ENCODE results near the gene ABHD17A. TPM values are rescaled to one million over a fixed set of nuclear protein-coding genes. Genes with fewer than 3 reads are reported as not detected.

ABHD17A gene
- polyA plus RNA-seq, 1 of the 3 experiments (the other 2 are of a cell fraction), result 61.1 TPM

- Histone ChIP-seq H3K9me2 (no peaks in the 10 kb centered on the region), H3F3A (replicated peaks; ENCODE audit: insufficient read depth) (peaks cover 12% of the 10 kb centered on the region), H3K9me3 (no peaks in the 10 kb centered on the region), H3K4me3 (ENCODE audit: low read depth in 2 of 2, low read length in 1 of 2) (peak overlapping the region; percentile 12 to 36; a peak in 2 of 4 replicates), H3K27ac (ENCODE audit: low read depth in 2 of 2, low read length in 1 of 2) (peak overlapping the region; percentile 30 to 58; a peak in 2 of 4 replicates), H3K79me2 (ENCODE audit: insufficient read depth) (peaks cover 99% of the 10 kb centered on the region), H3K4me1 (ENCODE audit: control insufficient read depth in 1 of 2, insufficient read depth in 2 of 2, low read depth in 1 of 2, low read length in 1 of 2) (peaks cover 37 to 65% of the 10 kb centered on the region in 2 experiments; a peak in 3 of 4 replicates), H3K36me3 (replicated peaks in 1 of 2; ENCODE audit: control insufficient read depth in 1 of 2, insufficient read depth in 2 of 2, low read length in 1 of 2) (peaks cover 0 to 3% of the 10 kb centered on the region in 2 experiments), H2AFZ (ENCODE audit: low read depth) (no peak overlapping the region), H3K4me2 (peak overlapping the region; percentile 98), H3K27me3 (ENCODE audit: insufficient read depth) (no peaks in the 10 kb centered on the region), H4K20me1 (ENCODE audit: insufficient read depth) (peaks cover 97% of the 10 kb centered on the region), H3K9ac (peak overlapping the region; percentile 53; the same call in 1 of the 2 replicates)
- DNase-seq, result peak; percentile 54
- WGBS (ENCODE audit: low lambda C conversion rate), result 70% methylated on average over 17 of the region's 73 CpGs
- POLR2A ChIA-PET, result interaction anchor here (0.6 kb wide), 1 partner anchor 55 kb away, joined by 3 read pairs; no protein-coding TSS in a partner anchor
- TF ChIP-seq ELF1 (IDR thresholded peaks at IDR 0.05) (peak; percentile 30; the same call in 1 of the 2 replicates), EP300 (IDR thresholded peaks at IDR 0.05; ENCODE audit: borderline replicate concordance in 1 of 2, low read depth in 1 of 2, low read length in 1 of 2) (no peak), RXRA (IDR thresholded peaks at IDR 0.05; ENCODE audit: borderline replicate concordance, low read depth) (peak; percentile 52; the same call in 1 of the 2 replicates), YY1 (IDR thresholded peaks at IDR 0.05; ENCODE audit: low read depth) (0 out of 2 replicates have a peak, but pooled peaks have one; percentile 31), EZH2phosphoT487 (IDR thresholded peaks at IDR 0.05; ENCODE audit: borderline replicate concordance, low read depth) (no peak)
- CTCF ChIA-PET, result interaction anchor here (0.6 to 2.8 kb wide), 6 partner anchors 10 to 40 kb away, joined by 3 to 15 read pairs (median 4); no protein-coding TSS in a partner anchor
Measured at GRCh38 chr19:1856698-1857603, 28.3 kb downstream of the ABHD17A start.

- Histone ChIP-seq H4K20me1 (ENCODE audit: insufficient read depth) (peaks cover 97% of the 10 kb centered on the region), H3K9ac (no peak overlapping the region), H3K4me3 (ENCODE audit: low read depth in 2 of 2, low read length in 1 of 2) (no peak overlapping the region), H3K9me2 (no peaks in the 10 kb centered on the region), H3K79me2 (ENCODE audit: insufficient read depth) (peaks cover 97% of the 10 kb centered on the region), H3K4me1 (ENCODE audit: control insufficient read depth in 1 of 2, insufficient read depth in 2 of 2, low read depth in 1 of 2, low read length in 1 of 2) (peaks cover 36 to 60% of the 10 kb centered on the region in 2 experiments; a peak in 3 of 4 replicates), H2AFZ (ENCODE audit: low read depth) (no peak overlapping the region), H3K36me3 (replicated peaks in 1 of 2; ENCODE audit: control insufficient read depth in 1 of 2, insufficient read depth in 2 of 2, low read length in 1 of 2) (peaks cover 0 to 3% of the 10 kb centered on the region in 2 experiments), H3F3A (replicated peaks; ENCODE audit: insufficient read depth) (peaks cover 12% of the 10 kb centered on the region), H3K27me3 (ENCODE audit: insufficient read depth) (no peaks in the 10 kb centered on the region), H3K9me3 (no peaks in the 10 kb centered on the region), H3K27ac (ENCODE audit: low read depth in 2 of 2, low read length in 1 of 2) (peak overlapping the region; percentile 46 to 87; a peak in 2 of 4 replicates), H3K4me2 (peak overlapping the region; percentile 73)
- ChIA-PET POLR2A (interaction anchor here (0.6 kb wide), 1 partner anchor 56 kb away, joined by 3 read pairs; no protein-coding TSS in a partner anchor), CTCF (interaction anchor here (0.8 to 2.4 kb wide), 2 partner anchors 19 to 30 kb away, joined by 4 to 15 read pairs; no protein-coding TSS in a partner anchor)
- TF ChIP-seq MAX (IDR thresholded peaks at IDR 0.05; ENCODE audit: low read depth), result no peak
- TF ChIP-seq CTCF (IDR thresholded peaks at IDR 0.05), result no peak
- no peak for TF ChIP-seq POLR2AphosphoS5 (IDR thresholded peaks at IDR 0.05; ENCODE audit: low read depth, low read length)
- TF ChIP-seq FOXM1 (IDR thresholded peaks at IDR 0.05; ENCODE audit: low read depth), result no peak
- no peak for TF ChIP-seq TEAD4 (IDR thresholded peaks at IDR 0.05; ENCODE audit: borderline replicate concordance, insufficient read depth)
- no peak for TF ChIP-seq TCF12 (IDR thresholded peaks at IDR 0.05)
- TF ChIP-seq RXRA (IDR thresholded peaks at IDR 0.05; ENCODE audit: borderline replicate concordance, low read depth), result no peak
- no peak for TF ChIP-seq NRF1 (IDR thresholded peaks at IDR 0.05; ENCODE audit: low read depth, low read length)
- no peak for TF ChIP-seq USF2 (IDR thresholded peaks at IDR 0.05; ENCODE audit: borderline replicate concordance, low read depth, low read length)
- TF ChIP-seq EP300 (IDR thresholded peaks at IDR 0.05; ENCODE audit: borderline replicate concordance in 1 of 2, low read depth in 1 of 2, low read length in 1 of 2), result no peak
- TF ChIP-seq EZH2phosphoT487 (IDR thresholded peaks at IDR 0.05; ENCODE audit: borderline replicate concordance, low read depth), result no peak
- no peak for TF ChIP-seq TAF1 (IDR thresholded peaks at IDR 0.05; ENCODE audit: borderline replicate concordance, low read depth, low read length)
- TF ChIP-seq RAD21 (IDR thresholded peaks at IDR 0.05; ENCODE audit: low read length), result no peak
- TF ChIP-seq PBX3 (IDR thresholded peaks at IDR 0.05), result no peak
- no peak for TF ChIP-seq GABPA (IDR thresholded peaks at IDR 0.05; ENCODE audit: low read depth)
- DNase-seq, result no peak
- 100% methylated on average over 1 of the region's 6 CpGs for WGBS (ENCODE audit: low lambda C conversion rate)
Measured at GRCh38 chr19:1856345-1856697, 29.0 kb downstream of the ABHD17A start.
